Breast epithelium (tissue), 4 donors: ENCODE measurements around the gene PARVB. TPM values are rescaled to one million over a fixed set of nuclear protein-coding genes. Genes with fewer than 3 reads are reported as not detected.

Source experiments
- DNase-seq, 2 donors: peaks; one replicate each; pipeline ENCODE4 v3.0.0-alpha.2; 2019; ENCODE audit warnings: low spot score in 2 of 2
- H3K27ac ChIP-seq, 2 donors: fragments of 200-600 bp; sonication (generic) in 1 of 2; one replicate each; pipeline ENCODE4 v1.5.1; 2016 to 2019; ENCODE audit warnings: mild to moderate bottlenecking in 1 of 2
- H3K27me3 ChIP-seq, 2 donors: fragments of 200-600 bp; sonication (generic) in 1 of 2; one replicate each; pipeline versions ENCODE4 v1.5.1 to v1.6.0; 2017 to 2019; ENCODE audit warnings: control low read depth in 1 of 2, mild to moderate bottlenecking in 1 of 2
- H3K36me3 ChIP-seq: fragments of 200-600 bp; one replicate; pipeline ENCODE4 v1.5.1; 2019
- H3K4me1 ChIP-seq, 2 donors: fragments of 200-600 bp; sonication (generic); one replicate each; pipeline ENCODE4 v1.5.1; 2016 to 2019; ENCODE audit warnings: control low read depth in 1 of 2
- H3K4me3 ChIP-seq, 3 donors: fragments of 200-600 bp; sonication (generic); 1 replicate in 2 of 3; 2 replicates in 1 of 3; pipeline ENCODE4 v1.5.1; 2016 to 2019; ENCODE audit warnings: mild to moderate bottlenecking in 3 of 3, moderate library complexity in 2 of 3
- H3K9me3 ChIP-seq, 2 donors: fragments of 200-600 bp; sonication (generic) in 1 of 2; one replicate each; pipeline ENCODE4 v1.5.1; 2016 to 2019; ENCODE audit warnings: control low read depth in 1 of 2
- POLR2A ChIP-seq: fragments of 450-650 bp; IDR thresholded peaks from one replicate; pipeline ENCODE4 v1.6.1; 2016; ENCODE audit warnings: antibody characterized with exemption, mild to moderate bottlenecking, moderate library complexity
- POLR2AphosphoS5 ChIP-seq, 3 donors: sonication (generic); formaldehyde crosslinking; IDR thresholded peaks; one replicate each; pipeline ENCODE4 v1.6.1; 2017; ENCODE audit warnings: antibody characterized with exemption in 3 of 3
- intact Hi-C: fragments of 100-400 bp; cut with DNase I; formaldehyde crosslinking; loops from one replicate; pipeline ENCODE4 v1.15.1; 2023; ENCODE audit warnings: low total_unique reads
- total RNA-seq, 3 donors: library from RNA; depleted of rRNA; stranded (reverse); fragments of >200 nt; gene quantifications; one replicate each; pipeline ENCODE4 v1.1.0, GENCODE V29; 2016
- TF ChIP-seq, protein P1 (sequence below), 3 donors: fragments of 450-650 bp; IDR thresholded peaks; one replicate each; pipeline ENCODE4 v1.5.1; 2016 to 2017; ENCODE audit warnings: antibody characterized with exemption in 3 of 3, mild to moderate bottlenecking in 3 of 3, moderate library complexity in 3 of 3

Gene PARVB
- total RNA-seq, 3 donors from 2014 or later, result 12.3 to 57.6 (median 21.6) TPM

DNA sequence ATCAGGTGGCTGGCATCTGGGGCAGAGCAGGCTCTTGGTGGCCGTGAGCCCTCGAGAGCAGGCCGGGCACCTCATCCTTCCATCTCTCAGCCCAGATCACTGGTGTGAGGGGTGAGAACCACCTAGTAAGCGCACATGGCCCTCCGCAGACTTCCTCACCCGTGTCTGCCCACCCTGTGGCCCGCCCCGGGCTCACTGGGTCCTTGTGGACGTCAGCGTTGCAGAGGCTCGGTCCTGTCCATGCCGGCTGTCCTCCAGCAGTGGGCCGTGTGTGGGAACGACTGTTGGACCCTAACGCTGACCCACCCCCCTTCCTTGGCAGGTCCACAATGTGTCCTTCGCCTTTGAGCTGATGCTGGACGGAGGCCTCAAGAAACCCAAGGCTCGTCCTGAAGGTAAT, 139.4 kb downstream of the PARVB start:
- intact Hi-C loops, result no loop called here
- Histone ChIP-seq H3K4me3 (no peak overlapping the region), H3K4me1 (no peaks in the 10 kb centered on the region), H3K36me3 (no peaks in the 10 kb centered on the region), H3K27me3 (no peaks in the 10 kb centered on the region), H3K27ac (no peak overlapping the region), H3K9me3 (no peaks in the 10 kb centered on the region)
- TF ChIP-seq, protein P1, sequence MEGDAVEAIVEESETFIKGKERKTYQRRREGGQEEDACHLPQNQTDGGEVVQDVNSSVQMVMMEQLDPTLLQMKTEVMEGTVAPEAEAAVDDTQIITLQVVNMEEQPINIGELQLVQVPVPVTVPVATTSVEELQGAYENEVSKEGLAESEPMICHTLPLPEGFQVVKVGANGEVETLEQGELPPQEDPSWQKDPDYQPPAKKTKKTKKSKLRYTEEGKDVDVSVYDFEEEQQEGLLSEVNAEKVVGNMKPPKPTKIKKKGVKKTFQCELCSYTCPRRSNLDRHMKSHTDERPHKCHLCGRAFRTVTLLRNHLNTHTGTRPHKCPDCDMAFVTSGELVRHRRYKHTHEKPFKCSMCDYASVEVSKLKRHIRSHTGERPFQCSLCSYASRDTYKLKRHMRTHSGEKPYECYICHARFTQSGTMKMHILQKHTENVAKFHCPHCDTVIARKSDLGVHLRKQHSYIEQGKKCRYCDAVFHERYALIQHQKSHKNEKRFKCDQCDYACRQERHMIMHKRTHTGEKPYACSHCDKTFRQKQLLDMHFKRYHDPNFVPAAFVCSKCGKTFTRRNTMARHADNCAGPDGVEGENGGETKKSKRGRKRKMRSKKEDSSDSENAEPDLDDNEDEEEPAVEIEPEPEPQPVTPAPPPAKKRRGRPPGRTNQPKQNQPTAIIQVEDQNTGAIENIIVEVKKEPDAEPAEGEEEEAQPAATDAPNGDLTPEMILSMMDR (IDR thresholded peaks at IDR 0.05), result no peak
- TF ChIP-seq POLR2AphosphoS5 (IDR thresholded peaks at IDR 0.05) (no peak), POLR2A (no peak)
- no peak for DNase-seq

GRCh38 chr22:44164031-44164430, 139.9 kb downstream of the PARVB start:
- H3K27ac ChIP-seq, result no peak overlapping the region
- TF ChIP-seq POLR2A (no peak), POLR2AphosphoS5 (IDR thresholded peaks at IDR 0.05) (no peak)
- TF ChIP-seq, protein P1 (IDR thresholded peaks at IDR 0.05), result no peak
- H3K36me3 ChIP-seq, result no peaks in the 10 kb centered on the region
- intact Hi-C loops, result no loop called here
- no peaks in the 10 kb centered on the region for H3K9me3 ChIP-seq
- no peaks in the 10 kb centered on the region for H3K4me1 ChIP-seq
- H3K4me3 ChIP-seq, result no peak overlapping the region
- H3K27me3 ChIP-seq, result no peaks in the 10 kb centered on the region
- DNase-seq, result no peak

- H3K27ac ChIP-seq, result no peak overlapping the region
- no peaks in the 10 kb centered on the region for H3K36me3 ChIP-seq
- DNase-seq, result no peak
- no peaks in the 10 kb centered on the region for H3K27me3 ChIP-seq
- intact Hi-C loops, result no loop called here
- H3K4me1 ChIP-seq, result no peaks in the 10 kb centered on the region
- H3K9me3 ChIP-seq, result no peaks in the 10 kb centered on the region
- no peak overlapping the region for H3K4me3 ChIP-seq
- no peak for TF ChIP-seq POLR2A
- TF ChIP-seq, protein P1 (IDR thresholded peaks at IDR 0.05), result no peak
- no peak for TF ChIP-seq POLR2AphosphoS5 (IDR thresholded peaks at IDR 0.05)
Observed at GRCh38 chr22:44165286-44165874, 141.3 kb downstream of the PARVB start.

DNA sequence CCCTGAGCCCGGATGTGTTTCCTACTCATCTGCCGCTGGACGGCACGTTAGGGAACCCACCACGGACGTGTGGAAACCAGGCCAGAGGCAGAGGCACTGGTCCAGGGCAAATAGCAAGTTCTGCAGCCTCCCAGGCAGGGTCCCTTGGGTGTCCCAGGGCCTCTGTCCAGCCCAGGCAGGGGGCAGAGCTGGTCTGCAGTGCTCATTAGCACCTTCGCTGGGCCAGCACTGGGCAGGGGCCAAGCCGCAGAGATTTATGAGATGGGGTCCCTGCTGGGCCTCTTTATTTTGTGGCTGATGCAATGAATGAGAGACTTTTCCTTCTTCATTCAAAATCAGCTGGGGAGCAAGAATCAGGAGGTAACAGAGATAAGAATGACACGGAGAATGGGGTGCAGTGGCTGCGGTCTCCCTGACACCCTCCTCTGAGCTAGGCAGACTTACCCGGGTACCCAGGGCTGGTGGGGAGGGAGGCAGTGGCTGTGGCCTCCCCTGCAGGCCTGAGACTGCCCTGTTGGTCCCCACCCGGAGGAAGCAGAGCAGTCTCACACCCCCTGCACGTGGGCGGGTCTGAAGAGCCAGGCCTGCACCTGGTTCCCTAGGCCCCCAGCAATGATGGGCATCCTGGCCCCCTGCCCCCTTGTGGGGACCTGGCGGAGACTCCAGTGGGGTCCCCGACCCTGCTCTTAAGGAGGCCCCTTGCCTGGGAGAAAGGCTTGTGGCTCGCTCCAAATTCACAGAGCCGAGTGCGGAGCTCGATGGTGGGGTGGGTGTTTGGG, 142.6 kb downstream of the PARVB start:
- Histone ChIP-seq H3K36me3 (no peaks in the 10 kb centered on the region), H3K4me1 (no peaks in the 10 kb centered on the region), H3K27ac (no peak overlapping the region), H3K27me3 (no peaks in the 10 kb centered on the region), H3K9me3 (no peaks in the 10 kb centered on the region), H3K4me3 (no peak overlapping the region)
- intact Hi-C loops, result no loop called here
- TF ChIP-seq POLR2A, result no peak
- DNase-seq, result no peak

DNA sequence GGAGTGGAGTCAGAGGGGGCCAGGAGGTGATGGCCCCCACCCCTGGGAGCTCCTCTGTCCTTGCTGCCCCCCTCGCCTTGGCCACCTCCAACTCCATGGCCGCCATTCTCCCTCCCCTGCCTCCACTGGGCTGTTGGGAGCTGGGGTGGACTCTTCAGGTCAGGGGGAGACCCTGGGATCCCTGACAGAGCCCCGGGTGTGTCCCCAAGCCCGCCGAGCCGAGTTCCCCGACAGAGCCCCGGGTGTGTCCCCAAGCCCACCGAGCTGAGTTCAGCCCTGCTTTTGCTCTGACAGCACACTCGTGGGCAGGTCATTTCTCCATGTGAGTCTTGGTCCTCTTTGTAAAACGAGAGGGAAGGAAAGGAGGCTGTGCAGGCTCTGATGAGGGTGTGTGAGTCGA, 143.4 kb downstream of the PARVB start:
- TF ChIP-seq POLR2AphosphoS5 (IDR thresholded peaks at IDR 0.05) (no peak), POLR2A (no peak)
- TF ChIP-seq, protein P1 (IDR thresholded peaks at IDR 0.05), result no peak

More for the DNA sequence above, 143.4 kb downstream of the PARVB start:
- no peaks in the 10 kb centered on the region for H3K27me3 ChIP-seq
- H3K4me3 ChIP-seq, result no peak overlapping the region
- no peaks in the 10 kb centered on the region for H3K9me3 ChIP-seq
- no peak overlapping the region for H3K27ac ChIP-seq
- intact Hi-C loops, result no loop called here
- H3K4me1 ChIP-seq, result no peaks in the 10 kb centered on the region
- no peak for DNase-seq
- H3K36me3 ChIP-seq, result no peaks in the 10 kb centered on the region
